Measurements from ENCODE around the gene MICU2. TPM values are rescaled to one million over a fixed set of nuclear protein-coding genes. Genes with fewer than 3 reads are reported as not detected.

The MICU2 gene
- total RNA-seq, 1 experiment from 2014 or later, result 24.2 TPM

DNA sequence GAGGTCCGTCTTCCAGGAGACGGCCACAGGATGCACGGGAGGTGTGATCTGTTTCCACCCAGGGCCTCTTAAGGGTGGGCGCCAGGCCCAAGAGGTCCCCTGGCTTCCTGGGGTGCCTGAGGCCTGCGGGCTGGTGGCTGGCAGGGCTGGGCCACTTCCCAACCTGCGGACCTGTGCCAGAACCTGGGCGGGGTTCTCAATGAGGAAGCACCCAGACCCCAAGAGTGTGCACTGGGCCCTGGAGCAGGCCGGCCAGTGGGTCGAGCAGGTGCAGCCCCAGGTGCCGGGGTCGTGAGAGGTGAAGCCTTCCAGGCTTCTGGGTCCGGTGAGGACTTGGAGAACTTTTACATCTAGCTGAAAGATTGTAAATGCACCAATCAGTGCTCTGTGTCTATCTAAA is 6.7 kb upstream of the MICU2 start:
- DNase-seq (ENCODE audit: low read depth, low spot score) (no peak), ATAC-seq (no peak)
- H3K4me1 ChIP-seq (ENCODE audit: control insufficient read depth, insufficient read depth, low read length), result no peaks in the 10 kb centered on the region
- ChIA-PET POLR2A (no interaction called here), CTCF (no interaction called here)
- H3K9me3 ChIP-seq (ENCODE audit: control insufficient read depth, insufficient read depth, low read depth, low read length), result no peaks in the 10 kb centered on the region
- no peaks in the 10 kb centered on the region for H3K27me3 ChIP-seq (ENCODE audit: control insufficient read depth, insufficient read depth, low read length)
- no peak overlapping the region for H3K27ac ChIP-seq (ENCODE audit: low read length)
- in situ Hi-C loops (cut with HindIII; ENCODE audit: low pct_unique_long_range_greater_than_20kb, low sequenced_read_pairs), result no loop called here
- TF ChIP-seq SIN3A (IDR thresholded peaks at IDR 0.05; ENCODE audit: borderline replicate concordance, insufficient read depth, low read depth, low read length) (no peak), TCF7L2 (IDR thresholded peaks at IDR 0.05; ENCODE audit: low read depth, low read length) (no peak), POLR2AphosphoS5 (IDR thresholded peaks at IDR 0.05; ENCODE audit: low read depth, low read length) (no peak)
- TF ChIP-seq, protein P1, sequence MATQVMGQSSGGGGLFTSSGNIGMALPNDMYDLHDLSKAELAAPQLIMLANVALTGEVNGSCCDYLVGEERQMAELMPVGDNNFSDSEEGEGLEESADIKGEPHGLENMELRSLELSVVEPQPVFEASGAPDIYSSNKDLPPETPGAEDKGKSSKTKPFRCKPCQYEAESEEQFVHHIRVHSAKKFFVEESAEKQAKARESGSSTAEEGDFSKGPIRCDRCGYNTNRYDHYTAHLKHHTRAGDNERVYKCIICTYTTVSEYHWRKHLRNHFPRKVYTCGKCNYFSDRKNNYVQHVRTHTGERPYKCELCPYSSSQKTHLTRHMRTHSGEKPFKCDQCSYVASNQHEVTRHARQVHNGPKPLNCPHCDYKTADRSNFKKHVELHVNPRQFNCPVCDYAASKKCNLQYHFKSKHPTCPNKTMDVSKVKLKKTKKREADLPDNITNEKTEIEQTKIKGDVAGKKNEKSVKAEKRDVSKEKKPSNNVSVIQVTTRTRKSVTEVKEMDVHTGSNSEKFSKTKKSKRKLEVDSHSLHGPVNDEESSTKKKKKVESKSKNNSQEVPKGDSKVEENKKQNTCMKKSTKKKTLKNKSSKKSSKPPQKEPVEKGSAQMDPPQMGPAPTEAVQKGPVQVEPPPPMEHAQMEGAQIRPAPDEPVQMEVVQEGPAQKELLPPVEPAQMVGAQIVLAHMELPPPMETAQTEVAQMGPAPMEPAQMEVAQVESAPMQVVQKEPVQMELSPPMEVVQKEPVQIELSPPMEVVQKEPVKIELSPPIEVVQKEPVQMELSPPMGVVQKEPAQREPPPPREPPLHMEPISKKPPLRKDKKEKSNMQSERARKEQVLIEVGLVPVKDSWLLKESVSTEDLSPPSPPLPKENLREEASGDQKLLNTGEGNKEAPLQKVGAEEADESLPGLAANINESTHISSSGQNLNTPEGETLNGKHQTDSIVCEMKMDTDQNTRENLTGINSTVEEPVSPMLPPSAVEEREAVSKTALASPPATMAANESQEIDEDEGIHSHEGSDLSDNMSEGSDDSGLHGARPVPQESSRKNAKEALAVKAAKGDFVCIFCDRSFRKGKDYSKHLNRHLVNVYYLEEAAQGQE (IDR thresholded peaks at IDR 0.05; ENCODE audit: insufficient read depth in 1 of 2, low read depth in 2 of 2, low read length in 1 of 2), result no peak
- TF ChIP-seq, protein P2, sequence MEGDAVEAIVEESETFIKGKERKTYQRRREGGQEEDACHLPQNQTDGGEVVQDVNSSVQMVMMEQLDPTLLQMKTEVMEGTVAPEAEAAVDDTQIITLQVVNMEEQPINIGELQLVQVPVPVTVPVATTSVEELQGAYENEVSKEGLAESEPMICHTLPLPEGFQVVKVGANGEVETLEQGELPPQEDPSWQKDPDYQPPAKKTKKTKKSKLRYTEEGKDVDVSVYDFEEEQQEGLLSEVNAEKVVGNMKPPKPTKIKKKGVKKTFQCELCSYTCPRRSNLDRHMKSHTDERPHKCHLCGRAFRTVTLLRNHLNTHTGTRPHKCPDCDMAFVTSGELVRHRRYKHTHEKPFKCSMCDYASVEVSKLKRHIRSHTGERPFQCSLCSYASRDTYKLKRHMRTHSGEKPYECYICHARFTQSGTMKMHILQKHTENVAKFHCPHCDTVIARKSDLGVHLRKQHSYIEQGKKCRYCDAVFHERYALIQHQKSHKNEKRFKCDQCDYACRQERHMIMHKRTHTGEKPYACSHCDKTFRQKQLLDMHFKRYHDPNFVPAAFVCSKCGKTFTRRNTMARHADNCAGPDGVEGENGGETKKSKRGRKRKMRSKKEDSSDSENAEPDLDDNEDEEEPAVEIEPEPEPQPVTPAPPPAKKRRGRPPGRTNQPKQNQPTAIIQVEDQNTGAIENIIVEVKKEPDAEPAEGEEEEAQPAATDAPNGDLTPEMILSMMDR (IDR thresholded peaks at IDR 0.05), result no peak
- BruUV-seq (replicated peaks), result no TSS peak
- intact Hi-C loops (cut with micrococcal nuclease; ENCODE audit: unreplicated experiment), result no loop called here
- no peaks in the 10 kb centered on the region for H3K36me3 ChIP-seq (ENCODE audit: control insufficient read depth, insufficient read depth, low read length)
- H3K4me3 ChIP-seq (ENCODE audit: low read depth in 2 of 2, low read length in 2 of 2), result no peak overlapping the region

DNA sequence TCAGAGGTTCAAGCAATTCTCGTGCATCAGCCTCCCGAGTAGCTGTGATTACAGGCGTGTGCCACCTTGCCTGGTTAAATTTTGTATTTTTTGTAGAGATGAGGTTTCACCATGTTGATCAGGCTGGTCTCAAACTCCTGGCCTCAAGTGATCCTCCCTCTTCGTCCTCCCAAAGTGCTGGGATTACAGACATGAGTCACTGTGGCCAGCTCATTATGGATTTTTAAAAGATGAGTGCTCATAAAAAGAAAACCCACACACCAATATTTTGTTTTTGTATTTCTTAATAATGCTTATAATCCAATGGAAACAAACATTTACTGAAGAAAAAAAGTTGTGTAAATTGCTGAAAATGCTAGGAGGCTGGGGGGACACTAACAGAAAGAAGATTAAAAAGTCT is 5.0 kb upstream of the MICU2 start:
- DNase-seq (ENCODE audit: low read depth, low spot score), result no peak
- no peaks in the 10 kb centered on the region for H3K27me3 ChIP-seq (ENCODE audit: control insufficient read depth, insufficient read depth, low read length)
- ATAC-seq, result no peak
- H3K27ac ChIP-seq (ENCODE audit: low read length), result no peak overlapping the region
- BruUV-seq (replicated peaks), result no TSS peak
- TF ChIP-seq, protein P2 (IDR thresholded peaks at IDR 0.05), result no peak
- TF ChIP-seq TCF7L2 (IDR thresholded peaks at IDR 0.05; ENCODE audit: low read depth, low read length) (no peak), POLR2AphosphoS5 (IDR thresholded peaks at IDR 0.05; ENCODE audit: low read depth, low read length) (no peak), SIN3A (IDR thresholded peaks at IDR 0.05; ENCODE audit: borderline replicate concordance, insufficient read depth, low read depth, low read length) (no peak)
- TF ChIP-seq, protein P1 (IDR thresholded peaks at IDR 0.05; ENCODE audit: insufficient read depth in 1 of 2, low read depth in 2 of 2, low read length in 1 of 2), result no peak
- no peaks in the 10 kb centered on the region for H3K9me3 ChIP-seq (ENCODE audit: control insufficient read depth, insufficient read depth, low read depth, low read length)
- intact Hi-C loops (cut with micrococcal nuclease; ENCODE audit: unreplicated experiment), result no loop called here
- H3K4me1 ChIP-seq (ENCODE audit: control insufficient read depth, insufficient read depth, low read length), result no peaks in the 10 kb centered on the region
- ChIA-PET POLR2A (no interaction called here), CTCF (no interaction called here)
- in situ Hi-C loops (cut with HindIII; ENCODE audit: low pct_unique_long_range_greater_than_20kb, low sequenced_read_pairs), result no loop called here
- no peak overlapping the region for H3K4me3 ChIP-seq (ENCODE audit: low read depth in 2 of 2, low read length in 2 of 2)
- H3K36me3 ChIP-seq (ENCODE audit: control insufficient read depth, insufficient read depth, low read length), result no peaks in the 10 kb centered on the region
